Measurements from ENCODE around the gene FMNL2.

Gene FMNL2

DNA sequence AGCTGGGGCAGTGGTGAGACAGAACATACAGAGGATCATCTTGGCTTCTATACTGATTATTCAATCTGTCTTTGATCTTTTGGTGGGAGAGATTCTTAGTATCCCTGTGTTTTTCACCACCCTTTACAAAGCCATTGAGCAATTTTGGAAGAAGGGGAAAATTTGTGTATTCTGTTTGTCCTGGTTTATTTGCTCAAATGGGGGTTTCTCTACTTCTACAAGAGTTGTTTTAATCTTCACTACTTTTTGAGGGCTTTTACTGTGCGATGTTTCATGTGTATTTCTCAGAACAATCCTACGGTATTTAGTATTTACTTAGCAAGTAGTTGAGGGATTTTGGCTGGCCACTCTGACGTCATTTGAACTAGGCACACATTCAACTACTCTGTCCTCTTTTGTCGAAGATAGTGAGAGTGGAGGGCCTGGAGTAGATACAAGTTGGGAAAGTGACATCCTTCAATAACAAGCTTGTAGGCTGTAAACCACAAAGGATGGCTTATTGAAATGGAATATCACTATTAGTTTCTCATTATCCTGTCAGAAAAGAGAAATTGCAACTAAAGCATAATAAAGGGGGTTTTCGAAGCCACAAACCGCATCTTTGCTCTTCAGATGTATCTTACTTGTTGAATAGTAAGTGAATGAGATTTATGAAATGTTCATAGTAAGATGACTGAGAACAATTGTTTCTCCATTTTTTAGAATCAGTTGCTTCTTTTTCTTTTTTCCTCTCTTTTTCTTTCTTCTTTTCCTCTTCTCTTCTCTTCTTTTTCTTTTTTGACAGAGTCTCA lies 24.8 kb downstream of the FMNL2 start:
- ATAC-seq (ENCODE audit: insufficient read depth, low read depth): no peak

DNA sequence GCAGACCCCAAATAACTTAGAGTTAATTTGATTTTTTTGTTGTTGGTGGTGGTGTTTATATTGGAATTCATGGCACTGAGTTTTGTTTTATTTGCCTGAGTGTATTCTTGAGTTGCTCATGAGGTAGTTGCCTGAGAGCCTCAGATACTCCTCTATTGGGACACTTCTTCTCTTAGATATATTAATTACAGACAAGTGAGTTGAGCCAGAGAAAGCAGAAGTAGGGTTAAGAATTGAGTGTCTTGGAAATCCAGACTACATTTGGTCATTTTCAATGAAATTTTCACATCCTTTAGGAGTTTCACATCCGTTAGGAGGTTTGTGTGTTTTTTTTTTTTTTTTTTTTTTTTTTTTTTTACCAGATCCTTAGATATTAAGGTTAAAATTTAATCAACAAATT lies 29.0 kb downstream of the FMNL2 start:
- H3K79me2 ChIP-seq (ENCODE audit: insufficient read depth, low read length): no peaks in the 10 kb centered on the region
- H3K27ac ChIP-seq (ENCODE audit: low read length): no peak overlapping the region
- no peak for TF ChIP-seq EZH2 (IDR thresholded peaks at IDR 0.05; ENCODE audit: borderline replicate concordance, low read depth, low read length, severe bottlenecking)
- TF ChIP-seq, protein P1, sequence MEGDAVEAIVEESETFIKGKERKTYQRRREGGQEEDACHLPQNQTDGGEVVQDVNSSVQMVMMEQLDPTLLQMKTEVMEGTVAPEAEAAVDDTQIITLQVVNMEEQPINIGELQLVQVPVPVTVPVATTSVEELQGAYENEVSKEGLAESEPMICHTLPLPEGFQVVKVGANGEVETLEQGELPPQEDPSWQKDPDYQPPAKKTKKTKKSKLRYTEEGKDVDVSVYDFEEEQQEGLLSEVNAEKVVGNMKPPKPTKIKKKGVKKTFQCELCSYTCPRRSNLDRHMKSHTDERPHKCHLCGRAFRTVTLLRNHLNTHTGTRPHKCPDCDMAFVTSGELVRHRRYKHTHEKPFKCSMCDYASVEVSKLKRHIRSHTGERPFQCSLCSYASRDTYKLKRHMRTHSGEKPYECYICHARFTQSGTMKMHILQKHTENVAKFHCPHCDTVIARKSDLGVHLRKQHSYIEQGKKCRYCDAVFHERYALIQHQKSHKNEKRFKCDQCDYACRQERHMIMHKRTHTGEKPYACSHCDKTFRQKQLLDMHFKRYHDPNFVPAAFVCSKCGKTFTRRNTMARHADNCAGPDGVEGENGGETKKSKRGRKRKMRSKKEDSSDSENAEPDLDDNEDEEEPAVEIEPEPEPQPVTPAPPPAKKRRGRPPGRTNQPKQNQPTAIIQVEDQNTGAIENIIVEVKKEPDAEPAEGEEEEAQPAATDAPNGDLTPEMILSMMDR (IDR thresholded peaks at IDR 0.05; ENCODE audit: borderline replicate concordance, extremely low read depth, low read length, poor library complexity, severe bottlenecking): no peak
- DNase-seq (no peak), ATAC-seq (ENCODE audit: insufficient read depth, low read depth) (no peak)
- no peaks in the 10 kb centered on the region for H3K27me3 ChIP-seq (ENCODE audit: insufficient read depth, low read length, poor library complexity)
- H3K9ac ChIP-seq (ENCODE audit: low read depth, low read length): no peak overlapping the region
- no peak overlapping the region for H3K4me2 ChIP-seq (ENCODE audit: insufficient read depth, low read length)
- no peaks in the 10 kb centered on the region for H4K20me1 ChIP-seq (ENCODE audit: insufficient read depth, low read length)
- H3K36me3 ChIP-seq (ENCODE audit: insufficient read depth, low read length): no peaks in the 10 kb centered on the region
- no peak overlapping the region for H2AFZ ChIP-seq (ENCODE audit: low read depth, low read length)
- H3K4me3 ChIP-seq (ENCODE audit: low read depth in 1 of 2, low read length in 2 of 2): no peak overlapping the region
- no peaks in the 10 kb centered on the region for H3K9me3 ChIP-seq (ENCODE audit: insufficient read depth, low read length, severe bottlenecking)
- H3K4me1 ChIP-seq (ENCODE audit: insufficient read depth, low read length): no peaks in the 10 kb centered on the region

More for the DNA sequence above, 24.8 kb downstream of the FMNL2 start:
- Histone ChIP-seq H3K4me3 (ENCODE audit: low read depth in 1 of 2, low read length in 2 of 2) (no peak overlapping the region), H4K20me1 (ENCODE audit: insufficient read depth, low read length) (no peaks in the 10 kb centered on the region), H3K36me3 (ENCODE audit: insufficient read depth, low read length) (no peaks in the 10 kb centered on the region), H3K9ac (ENCODE audit: low read depth, low read length) (no peak overlapping the region), H3K9me3 (ENCODE audit: insufficient read depth, low read length, severe bottlenecking) (no peaks in the 10 kb centered on the region), H3K27ac (ENCODE audit: low read length) (no peak overlapping the region), H3K27me3 (ENCODE audit: insufficient read depth, low read length, poor library complexity) (no peaks in the 10 kb centered on the region), H3K79me2 (ENCODE audit: insufficient read depth, low read length) (no peaks in the 10 kb centered on the region), H3K4me1 (ENCODE audit: insufficient read depth, low read length) (no peaks in the 10 kb centered on the region), H2AFZ (ENCODE audit: low read depth, low read length) (no peak overlapping the region), H3K4me2 (ENCODE audit: insufficient read depth, low read length) (no peak overlapping the region)
- TF ChIP-seq, protein P1 (IDR thresholded peaks at IDR 0.05; ENCODE audit: borderline replicate concordance, extremely low read depth, low read length, poor library complexity, severe bottlenecking): no peak
- TF ChIP-seq EZH2 (IDR thresholded peaks at IDR 0.05; ENCODE audit: borderline replicate concordance, low read depth, low read length, severe bottlenecking): no peak
- DNase-seq: no peak

GRCh38 chr2:152367547-152368390 lies 32.8 kb downstream of the FMNL2 start:
- no peak overlapping the region for H3K4me3 ChIP-seq (ENCODE audit: low read depth in 1 of 2, low read length in 2 of 2)
- no peak for TF ChIP-seq EZH2 (IDR thresholded peaks at IDR 0.05; ENCODE audit: borderline replicate concordance, low read depth, low read length, severe bottlenecking)
- TF ChIP-seq, protein P1 (IDR thresholded peaks at IDR 0.05; ENCODE audit: borderline replicate concordance, extremely low read depth, low read length, poor library complexity, severe bottlenecking): no peak
- H3K4me2 ChIP-seq (ENCODE audit: insufficient read depth, low read length): no peak overlapping the region
- DNase-seq: no peak
- no peaks in the 10 kb centered on the region for H3K4me1 ChIP-seq (ENCODE audit: insufficient read depth, low read length)
- H3K9ac ChIP-seq (ENCODE audit: low read depth, low read length): no peak overlapping the region
- no peak overlapping the region for H3K27ac ChIP-seq (ENCODE audit: low read length)
- no peaks in the 10 kb centered on the region for H3K79me2 ChIP-seq (ENCODE audit: insufficient read depth, low read length)
- H2AFZ ChIP-seq (ENCODE audit: low read depth, low read length): no peak overlapping the region
- no peaks in the 10 kb centered on the region for H3K9me3 ChIP-seq (ENCODE audit: insufficient read depth, low read length, severe bottlenecking)
- ATAC-seq (ENCODE audit: insufficient read depth, low read depth): no peak
- no peaks in the 10 kb centered on the region for H3K36me3 ChIP-seq (ENCODE audit: insufficient read depth, low read length)
- no peaks in the 10 kb centered on the region for H4K20me1 ChIP-seq (ENCODE audit: insufficient read depth, low read length)
- no peaks in the 10 kb centered on the region for H3K27me3 ChIP-seq (ENCODE audit: insufficient read depth, low read length, poor library complexity)
